ENCODE measurements around the gene MCTP2.

- TF ChIP-seq CTCF (IDR thresholded peaks at IDR 0.05; ENCODE audit: insufficient read depth, low read length) = no peak
- no peak for TF ChIP-seq REST (IDR thresholded peaks at IDR 0.05; ENCODE audit: insufficient replicate concordance, low read depth)
- TF ChIP-seq POLR2AphosphoS5 (IDR thresholded peaks at IDR 0.05; ENCODE audit: low read depth) = no peak
- no peak for TF ChIP-seq GABPA (IDR thresholded peaks at IDR 0.05; ENCODE audit: low read depth)
These were observed 19.4 kb downstream of the MCTP2 start for GRCh38 chr15:94250801-94251200.
